HG02943 (cell line): ENCODE results near the gene FCRLA.
A peak's percentile ranks its signal among the peaks of the same experiment; 100 is the strongest.
"Not testable (repeated sequence)": the region's sequence is repeated elsewhere in the genome, so short reads cannot be mapped to it uniquely, and the experiment has no call there.

Experiments
- ATAC-seq: cut with Tn5 transposase; IDR thresholded peaks from one replicate; pipeline ENCODE4 v1.9.1; 2021; ENCODE audit warnings: mild to moderate bottlenecking, low read depth, moderate library complexity; ENCODE audit not compliant: unreplicated experiment

The FCRLA gene, protein sequence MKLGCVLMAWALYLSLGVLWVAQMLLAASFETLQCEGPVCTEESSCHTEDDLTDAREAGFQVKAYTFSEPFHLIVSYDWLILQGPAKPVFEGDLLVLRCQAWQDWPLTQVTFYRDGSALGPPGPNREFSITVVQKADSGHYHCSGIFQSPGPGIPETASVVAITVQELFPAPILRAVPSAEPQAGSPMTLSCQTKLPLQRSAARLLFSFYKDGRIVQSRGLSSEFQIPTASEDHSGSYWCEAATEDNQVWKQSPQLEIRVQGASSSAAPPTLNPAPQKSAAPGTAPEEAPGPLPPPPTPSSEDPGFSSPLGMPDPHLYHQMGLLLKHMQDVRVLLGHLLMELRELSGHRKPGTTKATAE

DNA sequence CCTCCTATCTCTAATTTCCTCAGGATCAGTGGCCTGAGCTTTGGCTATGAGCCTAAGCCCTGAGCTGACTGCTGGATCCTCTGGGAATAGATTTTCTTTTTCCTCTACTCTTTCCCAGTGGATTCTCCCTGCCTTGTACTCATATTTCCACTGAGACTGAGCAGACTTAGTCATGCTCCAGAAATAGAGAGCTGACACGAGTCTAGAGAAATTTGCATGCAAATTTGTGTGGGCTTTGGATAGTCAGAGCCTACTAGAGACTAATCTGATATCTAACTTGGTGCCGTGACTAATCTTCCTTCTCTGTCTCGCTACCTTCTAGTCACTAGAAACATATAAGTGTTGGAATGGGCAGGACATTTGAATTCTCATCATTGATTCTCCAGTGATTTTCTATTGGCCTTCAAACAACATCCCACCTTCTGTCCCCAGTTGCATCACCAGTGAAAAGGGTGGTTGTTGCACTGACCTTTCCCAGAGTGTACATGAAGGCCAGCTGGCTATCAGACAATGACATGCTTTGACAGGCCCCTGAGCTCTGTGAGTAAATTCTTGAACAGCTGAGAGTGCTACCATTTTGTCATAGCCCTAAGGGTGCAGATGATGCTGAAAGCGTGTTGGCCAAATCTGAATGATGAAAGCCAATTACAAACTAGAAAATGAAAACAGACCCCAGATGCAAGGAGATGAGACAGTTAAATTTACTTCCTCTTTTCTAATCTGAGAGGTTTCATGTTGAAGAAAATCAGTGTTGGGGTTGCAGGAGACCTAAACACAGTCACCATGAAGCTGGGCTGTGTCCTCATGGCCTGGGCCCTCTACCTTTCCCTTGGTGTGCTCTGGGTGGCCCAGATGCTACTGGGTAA is at the start of gene FCRLA:
Gene FCRLA, plus strand, starts transcription at position 748 of the 866 bp plus-strand sequence. Its CDS starts 36 bp downstream, at position 784.
- peak; percentile 57 for ATAC-seq

DNA sequence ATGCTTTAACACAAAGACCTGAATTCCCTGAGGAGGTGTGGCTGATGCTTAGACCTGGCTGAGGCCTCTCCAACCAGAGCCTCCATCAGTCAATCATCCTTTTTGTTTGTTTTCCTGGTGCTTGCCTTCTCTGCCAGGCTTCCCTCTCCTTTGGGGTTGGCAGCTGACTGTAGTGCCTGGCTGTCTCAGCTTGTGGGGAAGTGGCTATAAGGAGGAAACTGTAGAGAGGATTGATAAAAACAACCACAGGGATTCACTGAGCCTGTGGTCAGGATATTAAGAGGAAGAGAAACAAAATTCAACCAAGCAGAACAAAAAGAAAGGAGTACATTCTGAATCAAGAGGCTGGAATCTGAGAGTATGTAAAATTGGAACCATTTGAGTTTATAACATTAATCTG is 48.5 kb upstream of the FCRLA start:
- not testable (repeated sequence) for ATAC-seq

DNA sequence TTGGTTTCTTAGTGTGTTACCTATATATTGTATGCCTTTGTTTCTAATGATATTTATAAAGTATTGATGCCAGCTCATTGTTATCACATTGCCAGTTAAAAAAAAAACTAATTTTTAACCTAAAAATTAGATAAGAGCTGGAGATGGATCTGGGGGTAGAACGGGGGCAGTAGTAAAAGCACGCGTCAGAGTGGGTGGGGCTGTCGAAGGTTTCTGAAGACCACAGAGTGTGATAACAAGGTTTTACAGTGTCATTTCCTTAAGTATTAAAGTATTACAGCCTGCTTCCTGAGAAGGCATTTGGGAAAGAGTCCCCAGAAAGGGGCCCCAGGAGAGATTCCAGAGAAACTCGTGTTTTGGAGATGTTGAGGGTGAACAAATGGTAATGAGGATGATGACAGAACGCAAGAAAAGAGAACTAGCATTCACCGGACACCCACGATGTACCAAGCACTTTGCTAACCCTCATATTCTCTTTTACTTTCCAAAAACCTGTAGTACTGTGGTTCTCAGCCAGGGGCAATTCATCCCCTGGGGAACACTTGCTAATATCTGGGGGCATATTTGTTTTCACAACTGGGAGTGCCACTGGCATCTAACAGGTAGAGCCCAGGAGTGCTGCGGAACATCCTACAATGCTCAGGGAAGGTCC is 45.2 kb upstream of the FCRLA start:
- not testable (repeated sequence) for ATAC-seq

DNA sequence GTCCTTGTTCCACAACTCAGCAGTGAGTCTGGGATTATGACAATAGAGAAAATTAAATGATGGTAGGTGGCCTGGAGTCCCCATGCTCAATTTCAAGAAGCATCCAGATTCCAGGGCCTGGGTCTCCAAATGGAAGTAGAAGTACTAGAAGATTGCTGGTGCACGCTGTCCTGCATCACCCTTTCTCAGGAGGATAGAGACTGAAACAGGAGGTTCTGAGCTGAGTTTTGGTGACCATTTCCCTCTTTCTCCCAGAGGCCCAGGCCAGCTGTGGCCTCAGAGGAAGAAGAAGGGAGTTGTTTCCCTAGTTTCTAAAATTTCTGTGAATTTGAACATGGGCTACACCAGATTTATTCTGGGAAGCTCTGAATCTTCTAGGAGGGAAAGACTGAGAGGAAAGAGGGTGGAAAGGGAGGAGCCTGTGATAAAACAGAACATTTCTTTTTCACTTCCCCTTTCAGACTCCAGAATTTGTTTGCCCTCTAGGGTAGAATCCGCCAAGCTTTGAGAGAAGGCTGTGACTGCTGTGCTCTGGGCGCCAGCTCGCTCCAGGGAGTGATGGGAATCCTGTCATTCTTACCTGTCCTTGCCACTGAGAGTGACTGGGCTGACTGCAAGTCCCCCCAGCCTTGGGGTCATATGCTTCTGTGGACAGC is 44.2 kb upstream of the FCRLA start, which contains the start of gene FCGR2B:
Gene FCGR2B, plus strand, starts transcription at position 460 of the 656 bp plus-strand sequence. Its CDS starts 99 bp downstream, at position 559.
- not testable (repeated sequence) for ATAC-seq

DNA sequence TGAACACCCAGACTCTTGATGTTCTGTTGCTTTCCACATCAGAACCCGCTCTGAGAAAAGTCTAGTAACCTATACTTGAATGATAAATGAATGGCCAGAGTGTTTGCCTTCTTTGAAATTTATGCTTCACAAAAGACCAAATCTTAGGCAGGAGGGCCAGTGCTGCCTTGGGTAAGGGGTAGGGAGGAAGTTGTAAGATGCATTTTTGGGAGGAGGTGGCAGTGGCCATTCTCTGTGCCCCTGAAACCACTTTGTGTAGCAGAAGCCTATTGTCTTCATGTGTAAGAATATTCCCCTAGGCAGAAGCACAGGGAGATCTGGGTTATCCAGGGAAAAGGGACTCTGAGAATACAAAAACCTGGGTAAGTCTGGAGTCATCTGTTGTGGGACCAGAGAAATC is 43.5 kb upstream of the FCRLA start:
- not testable (repeated sequence) for ATAC-seq

DNA sequence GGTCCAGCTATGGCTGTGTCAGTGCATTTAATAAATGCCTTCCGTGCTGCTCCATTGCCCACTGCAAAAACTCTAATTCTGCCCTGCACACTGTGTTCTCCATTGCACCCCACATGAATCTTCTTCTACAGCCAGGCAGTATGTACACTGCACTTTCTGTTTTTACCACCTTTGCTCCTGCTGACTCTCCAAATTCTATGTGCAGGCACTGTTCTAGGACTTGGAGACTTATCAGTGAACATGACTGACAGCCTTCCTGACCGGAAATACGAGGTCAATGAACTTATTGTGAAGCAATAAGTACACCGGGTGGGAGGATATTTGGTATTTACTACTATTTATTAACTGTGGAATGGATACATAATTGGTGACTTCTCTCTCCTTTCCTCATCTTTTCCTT is 42.3 kb upstream of the FCRLA start:
- ATAC-seq = not testable (repeated sequence)

DNA sequence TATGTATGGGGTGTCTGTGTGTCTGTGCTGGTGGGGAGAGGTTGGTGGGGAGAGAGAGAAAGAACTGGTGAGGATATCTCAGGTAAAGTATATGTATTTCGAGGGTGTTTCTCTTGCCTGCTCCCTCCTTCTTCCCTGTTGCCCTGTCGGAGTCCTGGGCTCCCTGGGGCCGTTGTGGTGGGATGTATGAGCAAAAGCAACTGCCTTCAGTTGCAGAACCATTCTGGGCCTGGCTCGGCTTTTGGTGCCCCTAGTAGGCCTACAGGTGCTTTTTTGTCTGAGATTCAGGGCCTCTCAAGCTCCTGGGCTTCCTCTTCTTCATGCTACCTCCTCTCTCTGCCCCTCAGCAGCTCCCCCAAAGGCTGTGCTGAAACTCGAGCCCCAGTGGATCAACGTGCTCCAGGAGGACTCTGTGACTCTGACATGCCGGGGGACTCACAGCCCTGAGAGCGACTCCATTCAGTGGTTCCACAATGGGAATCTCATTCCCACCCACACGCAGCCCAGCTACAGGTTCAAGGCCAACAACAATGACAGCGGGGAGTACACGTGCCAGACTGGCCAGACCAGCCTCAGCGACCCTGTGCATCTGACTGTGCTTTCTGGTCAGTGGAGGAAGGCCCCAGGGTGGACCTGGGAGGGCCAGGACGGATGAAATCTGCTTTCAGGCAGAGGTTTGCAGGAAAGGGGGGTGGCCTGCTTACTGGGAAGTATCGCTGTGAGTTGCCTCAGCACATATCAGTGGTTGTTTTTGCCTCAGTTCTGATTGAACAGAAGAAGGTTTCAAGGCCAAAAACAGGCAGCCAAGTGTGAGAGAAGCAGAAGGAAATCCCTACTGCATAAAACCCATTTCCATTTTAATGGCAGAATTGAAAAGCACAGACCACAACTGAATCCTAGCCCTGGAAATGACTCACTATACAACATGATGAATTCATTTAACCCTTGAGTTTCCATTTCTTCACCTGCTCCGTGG is 35.7 kb upstream of the FCRLA start:
- not testable (repeated sequence) for ATAC-seq

DNA sequence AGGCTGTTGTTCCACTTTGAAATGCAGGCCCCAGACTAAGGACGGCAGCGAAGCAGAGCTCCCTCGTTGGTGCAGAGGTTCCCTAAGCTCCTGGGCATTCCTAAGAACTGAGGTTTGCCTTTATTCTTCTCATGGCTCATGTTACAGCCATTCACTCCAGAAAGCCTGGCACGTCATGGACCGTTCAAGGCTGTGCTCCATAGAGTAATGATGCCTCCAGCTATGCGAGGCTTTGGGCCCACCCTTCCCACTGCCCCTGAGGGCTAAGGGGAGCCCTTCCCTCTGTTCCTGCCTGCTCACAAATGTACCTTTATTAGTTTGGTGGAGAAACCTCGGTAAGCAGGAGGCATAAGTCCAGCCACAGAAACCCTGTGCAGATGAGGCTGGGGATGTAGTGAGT is 33.6 kb upstream of the FCRLA start:
- not testable (repeated sequence) for ATAC-seq

DNA sequence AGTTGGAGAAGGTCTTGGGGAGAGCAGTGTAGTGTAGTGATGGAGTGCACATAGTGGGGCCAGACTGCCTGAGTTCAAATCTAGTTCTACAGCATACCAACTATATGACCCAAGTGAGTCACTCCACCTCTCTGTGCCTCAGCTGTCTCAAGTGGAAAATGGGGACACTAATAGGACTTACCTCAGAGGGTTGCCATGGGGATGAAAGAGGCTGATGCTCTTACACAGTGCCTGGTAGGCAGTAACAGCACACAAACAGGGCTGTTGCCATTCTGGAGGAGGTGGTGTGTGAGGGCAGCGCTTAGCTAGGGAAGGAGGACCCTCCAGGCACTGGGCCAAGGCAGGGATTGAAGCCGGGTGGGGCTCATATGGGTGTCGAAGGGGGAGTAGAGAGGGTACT is 32.6 kb upstream of the FCRLA start:
- ATAC-seq = not testable (repeated sequence)

DNA sequence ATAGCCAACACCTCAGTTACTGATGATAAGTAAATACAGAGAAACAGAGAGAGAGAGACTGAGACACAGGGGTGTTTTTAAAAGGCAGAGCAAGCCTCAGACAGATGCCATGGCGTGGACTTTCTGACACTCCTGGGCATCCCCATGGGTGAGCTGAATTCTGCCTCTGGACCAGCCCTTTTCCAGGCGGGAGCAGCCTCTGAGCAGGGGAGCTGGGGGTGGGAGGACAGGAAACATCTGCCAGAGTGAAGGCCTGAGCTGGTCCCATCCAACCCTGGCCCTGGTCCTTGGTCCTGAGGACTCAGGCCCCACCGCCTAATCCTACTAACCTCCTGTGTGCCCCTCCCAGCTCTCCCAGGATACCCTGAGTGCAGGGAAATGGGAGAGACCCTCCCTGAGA is 32.1 kb upstream of the FCRLA start:
- ATAC-seq = not testable (repeated sequence)

DNA sequence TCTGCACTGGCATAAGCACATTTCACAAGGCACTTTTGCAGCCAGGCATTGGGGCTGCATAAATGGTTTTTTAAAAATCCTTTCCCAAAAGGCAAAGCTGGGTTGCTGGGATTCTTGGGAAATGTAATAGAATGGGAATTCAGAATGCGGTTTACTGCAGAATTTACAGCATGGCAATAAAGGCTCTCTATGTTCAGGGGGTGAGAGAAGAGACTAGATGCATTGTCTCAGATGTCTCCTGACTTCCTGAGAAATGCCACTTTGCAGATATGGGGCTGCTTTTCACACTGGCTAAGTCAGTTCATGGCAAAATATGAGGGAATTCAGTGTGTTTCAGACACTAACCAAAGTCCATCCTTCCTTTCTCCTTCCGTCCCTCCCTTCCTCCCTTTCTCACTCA is 30.6 kb upstream of the FCRLA start:
- no peak for ATAC-seq

DNA sequence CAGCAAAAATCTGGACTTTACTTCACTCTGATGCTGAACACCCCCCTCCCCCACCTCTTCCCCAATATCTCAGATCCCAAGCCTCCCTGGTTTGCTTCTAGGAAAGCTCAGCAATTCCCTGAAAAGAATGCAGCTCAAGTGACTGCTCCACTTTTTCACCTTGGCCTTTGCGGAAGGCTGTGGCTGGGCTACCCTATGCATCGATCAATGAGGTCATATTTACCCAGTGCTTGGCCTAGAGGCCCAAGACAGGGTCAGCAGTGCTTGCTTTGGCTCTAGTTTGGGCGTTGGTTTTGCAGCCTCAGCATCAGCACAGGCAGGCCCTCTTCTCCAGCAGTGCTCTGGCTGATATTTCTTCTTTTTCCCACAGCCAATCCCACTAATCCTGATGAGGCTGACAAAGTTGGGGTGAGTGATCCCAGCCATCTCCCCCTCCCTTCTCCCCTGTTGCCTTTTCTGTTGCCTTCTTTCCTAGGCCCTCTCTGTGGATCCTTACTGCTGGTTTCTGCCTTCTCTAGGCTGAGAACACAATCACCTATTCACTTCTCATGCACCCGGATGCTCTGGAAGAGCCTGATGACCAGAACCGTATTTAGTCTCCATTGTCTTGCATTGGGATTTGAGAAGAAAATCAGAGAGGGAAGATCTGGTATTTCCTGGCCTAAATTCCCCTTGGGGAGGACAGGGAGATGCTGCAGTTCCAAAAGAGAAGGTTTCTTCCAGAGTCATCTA is 29.9 kb upstream of the FCRLA start:
- no peak for ATAC-seq

DNA sequence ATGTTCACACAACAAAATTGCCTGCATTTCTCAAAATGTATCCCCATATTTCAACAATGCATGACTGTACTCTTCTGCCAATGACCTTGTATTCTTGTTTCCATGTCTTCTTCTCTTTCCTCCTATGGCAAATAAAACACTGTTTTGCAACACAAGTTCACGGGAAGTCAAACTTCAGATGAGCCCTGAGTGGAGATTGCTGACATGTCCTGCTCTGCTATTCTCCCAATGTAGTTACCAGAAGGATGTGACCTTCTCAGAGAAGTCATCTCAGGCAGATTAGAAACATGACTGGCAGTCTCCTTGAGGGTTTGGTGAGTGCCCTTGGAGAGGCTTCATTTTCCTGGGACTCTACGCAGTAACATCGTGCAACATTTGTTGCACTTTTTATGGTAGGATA is 28.5 kb upstream of the FCRLA start:
- no peak for ATAC-seq

DNA sequence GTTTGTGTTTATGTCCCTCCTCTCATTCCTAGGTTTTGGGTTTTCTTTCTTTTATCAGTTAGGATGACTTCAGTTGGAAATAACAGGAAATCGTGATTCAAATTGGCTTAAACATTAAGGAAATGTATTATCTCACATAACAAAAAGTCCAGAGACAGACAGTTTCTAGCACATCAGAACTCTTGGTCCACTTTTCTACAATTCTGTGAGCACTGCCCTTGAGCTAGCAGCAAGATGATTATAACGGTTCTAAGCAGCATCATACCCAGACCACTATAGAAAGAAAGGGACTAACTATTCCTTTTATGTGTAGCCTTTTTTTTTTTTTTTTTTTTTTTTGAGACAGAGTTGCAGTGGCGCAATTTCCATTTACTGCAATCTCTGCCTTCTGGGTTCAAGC is 25.1 kb upstream of the FCRLA start:
- ATAC-seq = no peak

DNA sequence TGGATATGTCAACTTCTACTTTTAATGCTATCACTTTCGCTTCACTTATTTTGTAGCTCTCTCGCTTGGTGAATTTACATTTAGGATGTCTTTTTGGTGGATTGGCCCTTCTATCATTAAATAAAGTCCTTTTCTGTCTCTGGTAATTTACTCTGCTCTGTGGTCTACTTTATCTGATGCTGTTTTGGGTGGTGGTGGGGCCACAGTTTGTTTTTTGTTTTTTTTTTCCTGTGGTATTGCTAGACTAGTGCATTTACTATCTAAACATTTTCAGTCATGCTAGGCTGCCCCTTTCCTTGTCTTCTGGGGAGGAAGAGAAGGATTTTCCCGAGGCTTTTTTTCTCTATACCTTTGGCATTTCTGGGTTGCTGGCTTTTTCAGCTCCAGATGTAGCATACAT is 18.1 kb upstream of the FCRLA start:
- ATAC-seq = no peak

DNA sequence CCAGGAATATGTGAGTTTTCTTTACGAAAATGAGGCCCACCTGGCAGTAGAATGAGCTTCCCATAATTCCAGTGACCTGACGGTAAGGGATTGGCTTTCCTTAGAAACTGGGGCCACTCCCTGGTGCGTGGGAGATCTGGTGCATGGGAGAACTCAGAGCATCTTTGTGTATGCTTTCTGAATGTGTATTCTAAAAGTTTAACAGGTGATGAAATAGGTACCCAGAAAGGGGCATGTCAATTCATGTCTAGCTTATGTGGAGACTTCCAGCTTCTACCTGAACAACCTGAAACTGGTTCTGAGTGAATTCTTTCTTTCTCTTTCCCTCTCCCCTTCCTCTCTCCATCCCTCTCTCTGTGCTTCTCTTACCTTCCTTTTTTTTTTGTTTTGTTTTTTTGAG is 15.2 kb upstream of the FCRLA start:
- no peak for ATAC-seq

DNA sequence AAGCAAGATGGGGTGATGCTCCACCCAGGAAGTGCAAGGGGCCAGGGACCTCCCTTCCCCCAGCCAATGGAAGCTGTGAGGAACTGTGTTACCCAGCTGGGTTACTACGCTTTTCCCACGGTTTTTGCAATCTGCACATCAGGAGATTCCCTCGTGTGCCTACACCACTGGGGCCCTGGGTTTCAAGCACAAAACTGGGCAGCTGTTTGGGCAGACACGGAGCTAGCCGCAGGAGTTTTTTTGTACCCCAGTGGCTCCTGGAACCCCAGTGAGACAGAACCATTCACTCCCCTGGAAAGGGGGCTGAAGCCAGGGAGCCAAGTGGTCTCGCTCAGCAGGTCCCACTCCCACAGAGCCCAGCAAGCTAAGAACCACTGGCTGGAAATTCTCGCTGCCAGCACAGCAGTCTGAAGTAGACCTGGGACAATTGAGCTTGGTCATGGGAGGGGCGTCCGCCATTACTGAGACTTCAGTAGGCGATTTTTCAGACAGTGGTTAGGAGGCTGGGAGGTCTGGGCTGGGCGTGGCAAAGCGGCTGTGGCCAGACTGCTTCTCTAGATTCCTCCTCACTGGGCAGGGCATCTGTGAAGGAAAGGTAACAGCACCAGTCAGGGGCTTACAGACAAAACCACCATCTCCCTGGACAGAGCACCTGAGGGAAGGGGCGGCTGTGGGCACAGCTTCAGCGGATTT is 13.9 kb upstream of the FCRLA start:
- not testable (repeated sequence) for ATAC-seq

DNA sequence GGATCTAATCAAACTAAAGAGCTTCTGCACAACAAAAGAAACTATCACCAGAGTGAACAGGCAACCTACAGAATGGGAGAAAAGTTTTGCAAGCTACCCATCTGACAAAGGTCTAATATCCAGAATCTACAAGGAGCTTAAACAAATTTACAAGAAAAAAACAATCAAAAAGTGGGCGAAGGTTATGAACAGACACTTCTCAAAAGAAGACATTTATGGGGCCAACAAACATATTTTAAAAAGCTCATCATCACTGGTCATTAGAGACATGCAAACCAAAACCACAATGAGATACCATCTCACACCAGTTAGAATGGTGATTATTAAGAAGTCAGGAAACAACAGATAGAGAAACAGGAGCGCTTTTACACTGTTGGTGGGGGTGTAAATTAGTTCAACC is 8.7 kb upstream of the FCRLA start:
- not testable (repeated sequence) for ATAC-seq
